IMR-90 (cell line): Measurements from ENCODE around the gene GABARAPL2.

Experiments used
- CEBPB ChIP-seq: IDR thresholded peaks from 2 replicates; pipeline ENCODE4 v1.6.1; 2012; ENCODE audit warnings: low read depth, low read length, improper control_type of control experiment
- FOS ChIP-seq: fragments of 150-350 bp; IDR thresholded peaks from 2 replicates; pipeline ENCODE4 v1.6.1; 2016; ENCODE audit warnings: low read depth, low read length
- POLR2A ChIP-seq: IDR thresholded peaks from 2 replicates; pipeline ENCODE4 v1.6.1; 2012; ENCODE audit warnings: mild to moderate bottlenecking, low read depth, low read length
- RAD21 ChIP-seq: IDR thresholded peaks from 2 replicates; pipeline ENCODE4 v1.6.1; 2012; ENCODE audit warnings: low read length, improper control_type of control experiment
- TF ChIP-seq, protein P1 (sequence below): conservative IDR thresholded peaks from 2 replicates; pipeline ENCODE4 v1.5.1; 2012; ENCODE audit warnings: mild to moderate bottlenecking, low read depth, low read length, improper control_type of control experiment
- TF ChIP-seq, protein P2 (sequence below): fragments of 150-350 bp; IDR thresholded peaks from 2 replicates; pipeline ENCODE4 v1.6.1; 2017; ENCODE audit warnings: mild to moderate bottlenecking, antibody characterized with exemption, low read length, low read depth

DNA sequence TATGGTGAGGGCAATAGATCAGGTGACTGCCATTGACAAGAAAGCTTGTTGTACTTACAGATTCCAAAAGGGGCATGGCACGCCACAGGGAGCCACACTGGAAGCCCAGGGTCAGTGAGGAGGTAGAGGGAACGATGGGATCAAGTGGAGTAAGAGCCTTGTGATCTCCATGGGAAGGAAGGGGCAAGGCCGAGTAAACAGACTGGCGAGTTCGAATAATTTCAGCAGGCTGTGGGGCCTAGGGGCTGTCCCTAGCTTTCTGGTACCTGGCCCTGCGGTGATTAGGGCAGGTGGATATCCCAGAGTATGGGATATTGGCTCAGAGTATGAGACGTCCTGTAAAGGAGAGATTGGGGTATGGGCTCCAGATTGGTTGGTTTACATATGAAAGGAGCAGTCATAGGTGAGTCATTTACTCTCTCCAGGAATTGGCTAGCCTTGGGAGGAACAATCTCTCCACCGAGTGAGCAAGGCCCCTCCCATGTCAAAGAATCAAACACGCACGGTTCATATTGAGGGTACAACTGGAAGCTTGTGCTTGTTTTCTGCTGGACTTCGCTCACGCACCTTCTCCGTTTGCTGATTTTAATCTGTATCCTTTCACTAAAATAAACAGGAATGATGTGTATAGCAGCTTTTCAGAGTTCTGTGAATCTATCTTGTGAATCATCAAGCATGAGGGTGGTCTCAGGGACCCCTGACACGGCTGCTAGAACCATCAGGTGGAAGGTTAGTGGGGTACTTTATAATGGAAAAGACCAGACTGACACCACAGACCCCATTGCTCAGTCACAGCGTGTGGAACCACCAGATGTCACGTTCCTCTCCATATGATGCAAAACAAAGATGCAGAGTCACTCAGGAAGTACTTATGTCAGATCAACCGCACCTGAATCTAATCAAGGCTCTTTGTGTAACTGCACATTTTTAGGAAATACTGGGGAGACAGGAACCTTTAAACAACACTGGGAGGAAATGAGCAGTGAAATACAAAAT is 27.9 kb downstream of the GABARAPL2 start:
- TF ChIP-seq, protein P1, sequence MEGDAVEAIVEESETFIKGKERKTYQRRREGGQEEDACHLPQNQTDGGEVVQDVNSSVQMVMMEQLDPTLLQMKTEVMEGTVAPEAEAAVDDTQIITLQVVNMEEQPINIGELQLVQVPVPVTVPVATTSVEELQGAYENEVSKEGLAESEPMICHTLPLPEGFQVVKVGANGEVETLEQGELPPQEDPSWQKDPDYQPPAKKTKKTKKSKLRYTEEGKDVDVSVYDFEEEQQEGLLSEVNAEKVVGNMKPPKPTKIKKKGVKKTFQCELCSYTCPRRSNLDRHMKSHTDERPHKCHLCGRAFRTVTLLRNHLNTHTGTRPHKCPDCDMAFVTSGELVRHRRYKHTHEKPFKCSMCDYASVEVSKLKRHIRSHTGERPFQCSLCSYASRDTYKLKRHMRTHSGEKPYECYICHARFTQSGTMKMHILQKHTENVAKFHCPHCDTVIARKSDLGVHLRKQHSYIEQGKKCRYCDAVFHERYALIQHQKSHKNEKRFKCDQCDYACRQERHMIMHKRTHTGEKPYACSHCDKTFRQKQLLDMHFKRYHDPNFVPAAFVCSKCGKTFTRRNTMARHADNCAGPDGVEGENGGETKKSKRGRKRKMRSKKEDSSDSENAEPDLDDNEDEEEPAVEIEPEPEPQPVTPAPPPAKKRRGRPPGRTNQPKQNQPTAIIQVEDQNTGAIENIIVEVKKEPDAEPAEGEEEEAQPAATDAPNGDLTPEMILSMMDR = no peak
- TF ChIP-seq FOS (no peak; the same call in 1 of the 2 replicates), POLR2A (no peak), CEBPB (no peak), RAD21 (no peak)
- TF ChIP-seq, protein P2, sequence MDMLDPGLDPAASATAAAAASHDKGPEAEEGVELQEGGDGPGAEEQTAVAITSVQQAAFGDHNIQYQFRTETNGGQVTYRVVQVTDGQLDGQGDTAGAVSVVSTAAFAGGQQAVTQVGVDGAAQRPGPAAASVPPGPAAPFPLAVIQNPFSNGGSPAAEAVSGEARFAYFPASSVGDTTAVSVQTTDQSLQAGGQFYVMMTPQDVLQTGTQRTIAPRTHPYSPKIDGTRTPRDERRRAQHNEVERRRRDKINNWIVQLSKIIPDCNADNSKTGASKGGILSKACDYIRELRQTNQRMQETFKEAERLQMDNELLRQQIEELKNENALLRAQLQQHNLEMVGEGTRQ = no peak
